WTC11 (cell line): ENCODE results near the gene SRSF6. TPM values are rescaled to one million over a fixed set of nuclear protein-coding genes. Genes with fewer than 3 reads are reported as not detected.
"Not testable (repeated sequence)": the region's sequence is repeated elsewhere in the genome, so short reads cannot be mapped to it uniquely, and the experiment has no call there.

Experiments used
- ATAC-seq: fragments of 200-7000 bp; cut with Tn5 transposase; 2 replicates; pipeline ENCODE4 v1.10.0; 2021; ENCODE audit warnings: mild to moderate bottlenecking, moderate library complexity
- CTCF ChIA-PET: fragments of 300-600 bp; sonication (Branson Sonifier 250); formaldehyde crosslinking; loops from one replicate; lab custom pipeline; 2021; ENCODE audit warnings: antibody characterized with exemption; lab: Charles Lee
- POLR2A ChIA-PET: fragments of 350-600 bp; sonication (Branson Sonifier 250); formaldehyde crosslinking; loops from one replicate; lab custom pipeline; 2021; ENCODE audit warnings: antibody characterized with exemption; lab: Charles Lee
- DNase-seq: peaks from one replicate; pipeline ENCODE4 v3.0.0; 2021; ENCODE audit warnings: low spot score
- H3K27ac Mint-ChIP-seq: 2 replicates; pipeline ENCODE4 v1.8.0; 2021; ENCODE audit warnings: mixed read lengths
- H3K27me3 Mint-ChIP-seq: 2 replicates; pipeline ENCODE4 v1.8.0; 2021; ENCODE audit warnings: low read depth, mild to moderate bottlenecking, moderate library complexity, mixed read lengths
- H3K36me3 Mint-ChIP-seq: 2 replicates; pipeline ENCODE4 v1.8.0; 2021; ENCODE audit warnings: mixed read lengths
- H3K4me1 Mint-ChIP-seq: 2 replicates; pipeline ENCODE4 v1.8.0; 2022; ENCODE audit warnings: mixed read lengths
- H3K4me3 Mint-ChIP-seq: 2 replicates; pipeline ENCODE4 v1.8.0; 2021; ENCODE audit warnings: mild to moderate bottlenecking, moderate library complexity, mixed read lengths
- H3K9me3 Mint-ChIP-seq: 2 replicates; pipeline ENCODE4 v1.8.0; 2021; ENCODE audit warnings: mixed read lengths
- CDX4 ChIP-seq: fragments of 250-450 bp; sonication (Bioruptor Pico); IDR thresholded peaks from 2 replicates; pipeline ENCODE4 v1.9.0; 2021; ENCODE audit warnings: moderate library complexity, mild to moderate bottlenecking, inconsistent platforms, borderline replicate concordance
- ETV6 ChIP-seq: sonication (generic); formaldehyde crosslinking; IDR thresholded peaks from 2 replicates; pipeline ENCODE4 v1.8.1; 2022; ENCODE audit warnings: mild to moderate bottlenecking, missing genetic modification reagents
- KAT7 ChIP-seq: sonication (generic); formaldehyde crosslinking; IDR thresholded peaks from 2 replicates; pipeline ENCODE4 v1.8.1; 2023; ENCODE audit warnings: missing genetic modification reagents, mild to moderate bottlenecking, borderline replicate concordance
- MLX ChIP-seq: sonication (generic); formaldehyde crosslinking; IDR thresholded peaks from 2 replicates; pipeline ENCODE4 v1.8.1; 2023; ENCODE audit warnings: mild to moderate bottlenecking, missing genetic modification reagents, moderate library complexity
- MXD4 ChIP-seq: fragments of 250-450 bp; sonication (Bioruptor Pico); IDR thresholded peaks from 2 replicates; pipeline ENCODE4 v1.8.0; 2021; ENCODE audit warnings: mild to moderate bottlenecking, moderate library complexity, borderline replicate concordance
- SMAD3 ChIP-seq: sonication (generic); formaldehyde crosslinking; IDR thresholded peaks from 2 replicates; pipeline ENCODE4 v1.8.0; 2022; ENCODE audit warnings: missing genetic modification reagents, mild to moderate bottlenecking, borderline replicate concordance
- TEAD4 ChIP-seq: sonication (generic); formaldehyde crosslinking; IDR thresholded peaks from 2 replicates; pipeline ENCODE4 v1.8.0; 2022; ENCODE audit warnings: mild to moderate bottlenecking, missing genetic modification reagents
- ZNF121 ChIP-seq: sonication (generic); formaldehyde crosslinking; IDR thresholded peaks from 2 replicates; pipeline ENCODE4 v1.8.0; 2023; ENCODE audit warnings: missing genetic modification reagents
- ZNF281 ChIP-seq: sonication (generic); formaldehyde crosslinking; IDR thresholded peaks from 2 replicates; pipeline ENCODE4 v1.8.0; 2023; ENCODE audit warnings: mild to moderate bottlenecking, missing genetic modification reagents
- ZNF396 ChIP-seq: fragments of 250-450 bp; sonication (Bioruptor Pico); IDR thresholded peaks from 2 replicates; pipeline ENCODE4 v1.8.0; 2021; ENCODE audit warnings: mild to moderate bottlenecking, moderate library complexity, borderline replicate concordance
- ZNF416 ChIP-seq: fragments of 250-450 bp; sonication (Bioruptor Pico); IDR thresholded peaks from 2 replicates; pipeline ENCODE4 v1.9.0; 2021; ENCODE audit warnings: mild to moderate bottlenecking, inconsistent platforms
- ZNF423 ChIP-seq: fragments of 250-450 bp; sonication (Bioruptor Pico); IDR thresholded peaks from 2 replicates; pipeline ENCODE4 v2.1.2; 2022; ENCODE audit warnings: mild to moderate bottlenecking, moderate library complexity
- total RNA-seq: library from RNA; stranded (reverse); gene quantifications from 3 replicates; pipeline ENCODE4 v1.2.3, GENCODE V29; 2021
- TF ChIP-seq, protein P1 (sequence below): sonication (generic); formaldehyde crosslinking; IDR thresholded peaks from 2 replicates; pipeline ENCODE4 v1.8.1; 2022; ENCODE audit warnings: mild to moderate bottlenecking, missing genetic modification reagents, moderate library complexity, borderline replicate concordance

The SRSF6 gene
- total RNA-seq, 1 experiment from 2014 or later: 107 TPM

DNA sequence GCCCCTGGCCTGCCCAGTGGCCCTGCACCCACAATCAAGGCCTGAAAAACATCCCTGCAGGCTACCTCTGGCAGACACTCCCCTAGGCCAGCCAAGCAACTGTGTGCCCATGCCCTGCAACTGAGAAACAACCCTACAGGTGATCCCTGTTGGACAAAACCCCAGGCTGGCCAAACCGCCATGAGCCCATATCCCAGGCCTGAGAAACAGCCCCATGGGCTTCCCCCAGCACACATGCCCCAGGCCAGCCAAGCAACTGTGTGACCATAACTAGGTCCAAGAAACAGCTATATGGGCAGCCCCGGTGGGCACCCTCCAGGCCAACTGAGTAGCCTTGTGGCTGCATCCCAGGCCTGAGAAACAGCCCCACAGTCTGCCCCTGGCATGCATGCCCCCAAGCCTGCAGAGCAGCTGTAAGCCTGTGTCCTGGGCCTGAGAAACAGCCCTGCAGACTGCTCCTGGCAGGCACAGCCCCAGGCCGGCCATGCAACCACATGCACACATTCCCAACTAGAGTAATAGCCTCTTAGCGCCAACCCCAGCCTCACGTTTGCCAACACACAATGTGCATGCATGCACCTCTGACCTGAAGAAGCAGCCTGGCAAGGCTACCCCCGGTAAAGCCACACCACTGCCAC is 41.0 kb upstream of the SRSF6 start:
- Mint-ChIP-seq H3K27me3 (peaks cover 16% of the 10 kb centered on the region), H3K4me1 (no peaks in the 10 kb centered on the region), H3K4me3 (no peak overlapping the region), H3K36me3 (peaks cover 30% of the 10 kb centered on the region), H3K27ac (no peak overlapping the region), H3K9me3 (peaks cover 41% of the 10 kb centered on the region)
- CTCF ChIA-PET: no interaction called here
- TF ChIP-seq ZNF281 (CRISPR knock-in tag) (no peak), ETV6 (CRISPR knock-in tag) (no peak), CDX4 (CRISPR knock-in tag) (no peak), SMAD3 (no peak), MLX (no peak), ZNF396 (CRISPR knock-in tag) (no peak), MXD4 (CRISPR knock-in tag) (no peak), ZNF416 (CRISPR knock-in tag) (no peak), KAT7 (CRISPR knock-in tag) (no peak), TEAD4 (CRISPR knock-in tag) (no peak)
- TF ChIP-seq, protein P1, sequence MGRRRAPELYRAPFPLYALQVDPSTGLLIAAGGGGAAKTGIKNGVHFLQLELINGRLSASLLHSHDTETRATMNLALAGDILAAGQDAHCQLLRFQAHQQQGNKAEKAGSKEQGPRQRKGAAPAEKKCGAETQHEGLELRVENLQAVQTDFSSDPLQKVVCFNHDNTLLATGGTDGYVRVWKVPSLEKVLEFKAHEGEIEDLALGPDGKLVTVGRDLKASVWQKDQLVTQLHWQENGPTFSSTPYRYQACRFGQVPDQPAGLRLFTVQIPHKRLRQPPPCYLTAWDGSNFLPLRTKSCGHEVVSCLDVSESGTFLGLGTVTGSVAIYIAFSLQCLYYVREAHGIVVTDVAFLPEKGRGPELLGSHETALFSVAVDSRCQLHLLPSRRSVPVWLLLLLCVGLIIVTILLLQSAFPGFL (CRISPR knock-in tag): no peak
- ATAC-seq: no peak
- no peak for DNase-seq
- POLR2A ChIA-PET: no interaction called here

GRCh38 chr20:43420192-43420591 is 37.5 kb upstream of the SRSF6 start:
- peaks cover 20% of the 10 kb centered on the region for H3K27me3 Mint-ChIP-seq
- H3K9me3 Mint-ChIP-seq: peaks cover 45% of the 10 kb centered on the region
- POLR2A ChIA-PET: no interaction called here
- CTCF ChIA-PET: no interaction called here
- no peak for DNase-seq
- no peak for TF ChIP-seq ZNF423
- TF ChIP-seq, all 79 proteins: peak for 0
- Mint-ChIP-seq H3K36me3 (peaks cover 32% of the 10 kb centered on the region), H3K27ac (no peak overlapping the region), H3K4me1 (no peaks in the 10 kb centered on the region), H3K4me3 (no peak overlapping the region)
- no peak for ATAC-seq

DNA sequence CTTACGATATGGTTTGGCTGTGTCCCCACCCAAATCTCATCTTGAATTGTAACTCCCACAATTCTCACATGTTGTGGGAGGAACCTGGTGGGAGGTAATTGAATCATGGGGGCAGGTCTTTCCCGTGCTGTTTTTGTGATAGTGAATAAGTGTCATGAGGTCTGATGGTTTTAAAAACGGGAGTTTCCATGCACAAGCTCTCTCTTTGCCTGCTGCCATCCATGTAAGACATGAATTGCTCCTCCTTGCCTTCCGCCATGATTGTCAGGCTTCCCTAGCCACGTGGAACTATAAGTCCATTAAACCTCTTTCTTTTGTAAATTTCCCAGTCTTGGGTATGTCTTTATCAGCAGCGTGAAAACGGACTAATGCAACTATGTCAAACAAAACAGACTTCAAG is 36.8 kb upstream of the SRSF6 start:
- Mint-ChIP-seq H3K9me3 (peaks cover 45% of the 10 kb centered on the region), H3K27me3 (peaks cover 20% of the 10 kb centered on the region), H3K36me3 (peaks cover 32% of the 10 kb centered on the region)
- H3K4me3 Mint-ChIP-seq, DNase-seq, POLR2A ChIA-PET, H3K4me1 Mint-ChIP-seq, H3K27ac Mint-ChIP-seq, ATAC-seq, CTCF ChIA-PET: not testable (repeated sequence)

DNA sequence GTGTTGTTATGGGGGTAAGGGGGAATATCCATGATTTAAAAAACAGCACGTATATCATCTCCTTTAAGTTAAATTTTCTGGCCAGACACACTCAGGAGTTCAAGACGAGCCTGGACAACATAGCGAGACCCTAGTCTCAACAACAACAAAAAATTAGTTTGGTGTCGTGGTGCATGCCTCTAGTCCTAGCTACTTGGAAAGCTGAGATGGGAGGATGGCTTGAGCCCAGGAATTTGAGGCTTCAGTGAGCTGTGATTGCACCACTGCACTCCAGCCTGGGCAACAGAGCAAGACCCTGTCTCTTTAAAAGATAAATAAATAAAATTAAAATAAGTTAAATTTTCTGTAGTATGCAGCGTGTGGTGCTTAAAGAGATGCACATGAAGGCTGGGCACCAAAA is 31.5 kb upstream of the SRSF6 start:
- peaks cover 4% of the 10 kb centered on the region for H3K36me3 Mint-ChIP-seq
- DNase-seq (no peak), ATAC-seq (no peak)
- peaks cover 13% of the 10 kb centered on the region for H3K9me3 Mint-ChIP-seq
- ChIA-PET CTCF (no interaction called here), POLR2A (no interaction called here)
- H3K27me3 Mint-ChIP-seq: peaks cover 4% of the 10 kb centered on the region; the same call in 1 of the 2 replicates
- H3K4me3 Mint-ChIP-seq: no peak overlapping the region
- TF ChIP-seq ZNF121 (no peak), SMAD3 (no peak)
- no peak overlapping the region for H3K27ac Mint-ChIP-seq
- H3K4me1 Mint-ChIP-seq: peaks cover 16% of the 10 kb centered on the region
